ENCODE results near the gene MICU1.
"Not testable (repeated sequence)": the region's sequence is repeated elsewhere in the genome, so short reads cannot be mapped to it uniquely, and the experiment has no call there.

MICU1 gene

DNA sequence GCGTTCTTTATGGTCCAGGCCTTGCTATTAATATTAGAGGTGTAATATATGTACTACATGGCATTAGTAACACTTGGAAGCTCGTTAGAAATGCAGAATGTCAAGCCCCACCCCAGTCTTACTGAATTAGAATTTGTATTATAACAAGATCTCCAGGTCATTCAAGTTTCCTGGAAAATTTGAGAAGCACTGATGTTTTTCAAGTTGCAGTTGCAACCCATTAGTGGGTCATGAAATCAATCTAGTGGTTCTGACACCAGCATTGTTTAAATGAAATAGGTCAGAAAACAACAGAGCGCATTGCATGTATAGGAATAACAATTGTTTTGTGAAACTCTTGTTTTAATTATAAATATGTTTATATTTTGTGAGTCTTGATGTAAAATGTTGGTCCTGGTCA, 28.8 kb upstream of the MICU1 start:
- Histone ChIP-seq H3K9me3 (no peaks in the 10 kb centered on the region), H4K20me1 (no peaks in the 10 kb centered on the region), H3K27ac (no peak overlapping the region), H3K4me3 (no peak overlapping the region), H3K27me3 (no peaks in the 10 kb centered on the region), H3K9ac (no peak overlapping the region), H3K36me3 (no peaks in the 10 kb centered on the region), H3K4me2 (no peak overlapping the region), H3K4me1 (no peaks in the 10 kb centered on the region)
- TF ChIP-seq Cebpa-rat (IDR thresholded peaks at IDR 0.05), result no peak

DNA sequence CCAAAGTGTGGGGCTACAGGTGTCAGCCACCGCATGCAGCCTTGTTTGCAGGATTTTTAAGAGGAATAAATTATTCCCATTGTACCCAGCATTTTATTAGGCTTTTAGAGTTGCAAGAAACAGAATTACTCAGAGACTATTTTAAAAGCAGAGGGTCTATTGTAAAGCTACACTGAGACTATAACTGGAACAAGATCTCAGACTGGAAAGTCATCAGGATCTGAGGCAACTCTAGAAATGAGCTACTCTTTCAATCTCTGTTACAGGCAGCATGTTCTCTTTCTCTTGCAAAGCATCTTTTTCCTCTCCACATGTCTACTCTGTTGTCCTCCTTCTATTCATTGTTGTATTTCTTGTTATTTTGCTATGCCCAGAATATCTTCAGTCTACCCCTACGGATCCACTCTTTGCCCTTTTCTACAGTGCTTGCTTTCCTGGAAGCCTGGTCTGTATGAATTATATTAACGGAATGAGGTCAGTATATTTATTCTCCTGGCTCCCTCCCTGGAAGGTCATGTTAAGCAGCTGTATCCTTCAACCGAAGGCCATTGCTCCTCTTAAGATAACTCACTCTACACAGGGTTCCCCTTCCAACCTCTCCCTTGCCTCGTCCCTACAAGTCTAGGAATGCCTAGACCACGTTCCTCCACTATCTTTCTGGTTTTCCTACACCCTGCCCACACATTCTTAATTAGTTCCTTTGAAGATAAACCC, 27.7 kb upstream of the MICU1 start:
- Histone ChIP-seq H3K4me3 (no peak overlapping the region), H3K4me2 (no peak overlapping the region), H4K20me1 (no peaks in the 10 kb centered on the region), H3K36me3 (no peaks in the 10 kb centered on the region), H3K4me1 (peaks cover 6% of the 10 kb centered on the region; the same call in 1 of the 2 replicates), H3K27ac (no peak overlapping the region), H3K9me3 (no peaks in the 10 kb centered on the region), H3K27me3 (no peaks in the 10 kb centered on the region), H3K9ac (no peak overlapping the region)
- TF ChIP-seq Cebpa-rat (IDR thresholded peaks at IDR 0.05), result no peak

DNA sequence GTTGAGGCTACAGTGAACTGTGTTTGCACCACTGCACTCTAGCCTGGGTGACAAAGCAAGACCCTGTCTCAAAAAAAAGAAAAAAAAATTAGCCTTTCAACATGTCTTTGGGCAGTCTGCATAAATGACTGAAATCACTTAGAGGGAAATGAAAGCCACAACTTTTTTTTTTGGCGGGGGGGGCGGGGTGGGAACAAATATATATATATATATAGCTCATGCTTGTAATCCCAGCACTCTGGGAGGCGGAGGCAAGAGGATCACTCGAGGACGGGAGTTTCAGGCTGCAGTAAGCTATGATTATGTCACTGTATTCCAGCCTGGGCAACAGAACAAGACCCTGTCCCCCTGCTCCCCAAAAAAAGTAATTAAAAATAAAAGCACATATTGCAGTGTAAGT, 23.4 kb upstream of the MICU1 start:
- Histone ChIP-seq H3K4me3 (no peak overlapping the region), H3K27ac (no peak overlapping the region), H3K4me1 (peaks cover 6% of the 10 kb centered on the region; the same call in 1 of the 2 replicates), H3K4me2 (peak overlapping the region; percentile 36), H3K36me3 (no peaks in the 10 kb centered on the region), H4K20me1 (no peaks in the 10 kb centered on the region), H3K27me3 (no peaks in the 10 kb centered on the region), H3K9ac (no peak overlapping the region), H3K9me3 (no peaks in the 10 kb centered on the region)
- TF ChIP-seq Cebpa-rat (IDR thresholded peaks at IDR 0.05), result no peak

GRCh38 chr10:72648301-72648700, 22.4 kb upstream of the MICU1 start:
- Histone ChIP-seq H3K27ac (no peak overlapping the region), H3K27me3 (no peaks in the 10 kb centered on the region)

DNA sequence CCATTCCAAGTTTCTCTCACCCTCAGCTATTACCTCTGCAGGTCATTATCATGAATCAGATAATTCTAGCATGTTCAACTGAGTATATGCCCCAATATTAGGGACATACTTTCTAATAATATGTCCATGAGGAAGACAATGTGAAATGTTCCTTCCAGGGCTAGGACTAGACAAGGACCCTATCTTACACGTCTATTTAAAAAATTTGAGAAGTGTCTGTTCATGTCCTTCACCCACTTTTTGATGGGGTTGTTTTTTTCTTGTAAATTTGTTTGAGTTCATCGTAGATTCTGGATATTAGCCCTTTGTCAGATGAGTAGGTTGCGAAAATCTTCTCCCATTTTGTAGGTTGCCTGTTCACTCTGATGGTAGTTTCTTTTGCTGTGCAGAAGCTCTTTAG, 21.1 kb upstream of the MICU1 start:
- H3K36me3 ChIP-seq, H3K27ac ChIP-seq, H3K4me3 ChIP-seq, H3K4me2 ChIP-seq, H3K9me3 ChIP-seq, H3K27me3 ChIP-seq, H3K9ac ChIP-seq, H4K20me1 ChIP-seq, H3K4me1 ChIP-seq: not testable (repeated sequence)

More at GRCh38 chr10:72648301-72648700, 22.4 kb upstream of the MICU1 start:
- Histone ChIP-seq H3K9me3 (no peaks in the 10 kb centered on the region), H3K4me2 (no peak overlapping the region), H3K4me3 (no peak overlapping the region), H3K4me1 (peaks cover 6% of the 10 kb centered on the region; the same call in 1 of the 2 replicates), H3K36me3 (no peaks in the 10 kb centered on the region), H4K20me1 (no peaks in the 10 kb centered on the region), H3K9ac (no peak overlapping the region)
- no peak for TF ChIP-seq Cebpa-rat (IDR thresholded peaks at IDR 0.05)

DNA sequence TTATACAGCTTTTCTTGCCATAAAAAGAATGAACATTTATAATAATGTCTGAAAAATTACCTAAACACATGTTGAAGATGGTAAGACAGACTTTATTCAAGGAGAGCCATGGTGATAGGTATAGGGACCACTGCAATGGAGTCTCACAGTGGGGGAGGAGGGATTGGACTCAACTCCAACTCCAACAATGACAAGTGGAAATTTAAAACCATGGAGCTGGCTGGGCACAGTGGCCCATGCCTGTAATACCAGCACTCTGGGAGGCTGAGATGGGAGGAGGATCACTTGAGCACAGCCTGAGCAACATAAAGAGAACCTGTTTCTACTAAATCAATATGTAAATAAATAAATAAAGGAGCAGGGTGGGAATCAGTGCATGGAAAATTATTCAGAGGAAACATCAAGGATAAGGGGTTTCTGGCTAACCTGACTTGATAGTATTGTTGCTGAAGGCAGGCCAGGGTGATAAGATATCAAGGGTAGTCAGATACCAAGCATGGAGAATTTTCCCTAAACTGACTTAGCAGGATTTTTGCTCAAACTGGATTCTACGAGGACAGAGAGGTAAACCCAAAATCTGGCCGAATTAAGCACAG, 19.5 kb upstream of the MICU1 start:
- Histone ChIP-seq H3K4me2 (no peak overlapping the region), H3K4me3 (no peak overlapping the region), H3K9ac (no peak overlapping the region), H3K9me3 (no peaks in the 10 kb centered on the region), H3K27ac (no peak overlapping the region), H3K36me3 (no peaks in the 10 kb centered on the region), H3K4me1 (peaks cover 6% of the 10 kb centered on the region; the same call in 1 of the 2 replicates), H4K20me1 (no peaks in the 10 kb centered on the region), H3K27me3 (no peaks in the 10 kb centered on the region)
- no peak for TF ChIP-seq Cebpa-rat (IDR thresholded peaks at IDR 0.05)

DNA sequence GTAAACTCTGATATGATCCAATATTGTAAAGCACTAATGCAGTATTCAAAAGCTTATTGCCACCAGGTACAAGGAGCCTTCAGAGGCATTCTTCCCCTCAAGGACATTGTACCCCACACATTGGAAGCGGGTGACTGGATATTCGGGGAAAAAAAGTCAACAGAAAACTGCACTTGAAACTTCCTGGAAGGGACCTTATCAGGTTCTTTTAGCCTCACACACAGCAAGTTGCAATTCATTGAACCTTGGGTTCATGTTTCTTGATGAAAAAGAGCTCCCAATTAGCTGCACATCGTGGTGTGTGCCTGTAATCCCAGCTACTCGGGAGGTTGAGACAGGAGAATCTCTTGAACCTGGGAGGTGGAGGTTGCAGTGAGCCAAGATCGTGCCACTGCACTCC, 16.4 kb upstream of the MICU1 start:
- no peak overlapping the region for H3K9ac ChIP-seq
- no peaks in the 10 kb centered on the region for H4K20me1 ChIP-seq
- H3K4me2 ChIP-seq, result no peak overlapping the region
- no peak overlapping the region for H3K4me3 ChIP-seq
- H3K27me3 ChIP-seq, result no peaks in the 10 kb centered on the region
- H3K4me1 ChIP-seq, result peaks cover 8% of the 10 kb centered on the region
- TF ChIP-seq Cebpa-rat (IDR thresholded peaks at IDR 0.05), result no peak
- no peaks in the 10 kb centered on the region for H3K36me3 ChIP-seq
- H3K27ac ChIP-seq, result no peak overlapping the region
- H3K9me3 ChIP-seq, result no peaks in the 10 kb centered on the region

GRCh38 chr10:72639441-72639873, 13.6 kb upstream of the MICU1 start:
- H3K27ac ChIP-seq, result no peak overlapping the region
- no peaks in the 10 kb centered on the region for H3K9me3 ChIP-seq
- H3K4me1 ChIP-seq, result peaks cover 9% of the 10 kb centered on the region
- no peaks in the 10 kb centered on the region for H4K20me1 ChIP-seq
- no peak overlapping the region for H3K4me2 ChIP-seq
- TF ChIP-seq Cebpa-rat (IDR thresholded peaks at IDR 0.05), result no peak
- no peak overlapping the region for H3K4me3 ChIP-seq
- H3K9ac ChIP-seq, result no peak overlapping the region
- H3K27me3 ChIP-seq, result no peaks in the 10 kb centered on the region
- no peaks in the 10 kb centered on the region for H3K36me3 ChIP-seq

- Histone ChIP-seq H3K27me3 (no peaks in the 10 kb centered on the region), H3K4me1 (peaks cover 9% of the 10 kb centered on the region), H3K4me3 (no peak overlapping the region), H4K20me1 (no peaks in the 10 kb centered on the region), H3K36me3 (no peaks in the 10 kb centered on the region), H3K9ac (no peak overlapping the region), H3K4me2 (no peak overlapping the region), H3K9me3 (no peaks in the 10 kb centered on the region), H3K27ac (no peak overlapping the region)
- no peak for TF ChIP-seq Cebpa-rat (IDR thresholded peaks at IDR 0.05)
Observed at GRCh38 chr10:72638586-72639440, 12.9 kb upstream of the MICU1 start.

DNA sequence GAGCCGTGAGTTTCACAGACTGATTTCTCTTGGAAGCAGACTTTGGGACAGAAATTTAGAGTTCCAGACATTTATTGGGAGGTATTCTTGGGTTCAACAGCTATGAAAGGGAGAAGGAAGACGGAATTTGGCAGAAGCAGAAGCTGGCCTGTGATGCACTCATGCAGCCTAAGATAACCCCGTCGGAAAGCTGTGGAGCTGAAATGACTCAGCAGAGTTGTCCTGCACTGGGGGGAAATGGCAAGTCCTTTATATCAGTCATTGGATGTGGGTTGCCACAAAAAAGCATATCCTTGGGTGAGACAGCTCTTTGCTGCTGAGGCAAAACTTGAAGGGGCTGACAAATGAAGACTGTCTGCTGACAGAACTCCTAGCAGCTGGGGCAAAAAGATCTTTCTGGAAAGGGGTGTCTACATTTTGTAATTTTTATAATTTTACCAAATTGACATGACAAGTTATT, 11.5 kb upstream of the MICU1 start:
- Histone ChIP-seq H3K4me3 (no peak overlapping the region), H3K9me3 (no peaks in the 10 kb centered on the region), H3K4me2 (0 out of 2 replicates have a peak overlapping the region, but pooled peaks have one; percentile 25), H4K20me1 (no peaks in the 10 kb centered on the region), H3K9ac (no peak overlapping the region), H3K27ac (no peak overlapping the region), H3K27me3 (no peaks in the 10 kb centered on the region), H3K36me3 (no peaks in the 10 kb centered on the region), H3K4me1 (peaks cover 9% of the 10 kb centered on the region)
- no peak for TF ChIP-seq Cebpa-rat (IDR thresholded peaks at IDR 0.05)

All from BLaER1 (cell line).